8988T (cell line): ENCODE data around the gene STIM1.
A peak's percentile ranks its signal among the peaks of the same experiment; 100 is the strongest.

Source experiments
- DNase-seq: peaks from one replicate; pipeline ENCODE4 v3.0.0; 2011

Gene STIM1

GRCh38 chr11:3831378-3832239 lies 23.9 kb upstream of the STIM1 start:
- DNase-seq = no peak

DNA sequence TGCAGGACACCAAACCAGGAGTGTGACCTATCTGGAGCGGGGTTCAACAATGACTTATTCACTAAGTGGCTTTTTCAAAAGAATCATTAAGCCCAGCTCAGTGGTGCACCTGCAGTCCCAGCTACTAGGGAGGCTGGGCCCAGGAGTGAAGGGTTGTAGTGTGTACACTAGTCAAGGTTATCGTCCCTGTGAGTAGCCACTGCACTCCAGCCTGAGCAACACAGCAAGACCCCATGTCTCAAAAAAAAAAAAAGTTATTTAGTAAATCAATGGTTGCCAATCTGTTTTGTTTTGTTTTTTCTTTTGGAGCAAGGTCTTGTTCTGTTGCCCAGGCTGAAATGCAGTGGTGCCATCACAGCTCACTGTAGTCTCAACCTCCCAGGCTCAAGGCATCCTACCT lies 22.6 kb upstream of the STIM1 start:
- no peak for DNase-seq

DNA sequence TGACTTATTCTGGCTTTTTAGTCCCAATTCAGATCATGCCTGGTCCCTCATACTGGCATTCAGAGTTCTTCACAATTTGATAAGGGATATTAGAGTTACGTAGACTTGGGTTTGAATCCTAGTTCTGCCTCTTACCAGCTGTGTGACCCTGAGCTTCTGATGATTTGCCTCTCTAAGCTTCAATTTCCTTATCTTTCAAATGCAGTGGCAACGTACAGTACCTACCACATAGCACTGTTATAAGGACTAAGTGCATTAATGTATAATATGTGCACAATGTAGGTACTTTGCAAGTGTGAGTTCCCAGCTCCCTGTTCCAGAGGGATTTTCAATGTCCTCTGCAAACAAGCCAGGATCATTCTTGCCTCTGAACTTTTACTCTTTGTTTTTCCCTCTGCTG lies 22.0 kb upstream of the STIM1 start:
- DNase-seq = no peak

DNA sequence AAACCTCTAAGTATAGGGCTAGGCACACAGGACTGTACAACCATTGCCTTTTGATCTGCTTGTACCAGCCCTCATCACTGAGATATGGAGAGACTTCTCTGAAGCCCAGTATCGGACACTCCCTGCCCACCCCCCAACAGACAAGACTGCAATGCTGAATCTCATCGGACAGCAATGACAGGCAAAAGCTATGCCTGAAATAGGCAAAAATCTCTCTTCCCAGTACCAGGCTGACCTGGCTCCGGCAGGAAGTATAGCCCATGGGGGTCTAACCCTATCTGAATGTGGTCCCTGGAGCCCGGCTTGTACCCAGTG lies 21.2 kb upstream of the STIM1 start:
- no peak for DNase-seq

DNA sequence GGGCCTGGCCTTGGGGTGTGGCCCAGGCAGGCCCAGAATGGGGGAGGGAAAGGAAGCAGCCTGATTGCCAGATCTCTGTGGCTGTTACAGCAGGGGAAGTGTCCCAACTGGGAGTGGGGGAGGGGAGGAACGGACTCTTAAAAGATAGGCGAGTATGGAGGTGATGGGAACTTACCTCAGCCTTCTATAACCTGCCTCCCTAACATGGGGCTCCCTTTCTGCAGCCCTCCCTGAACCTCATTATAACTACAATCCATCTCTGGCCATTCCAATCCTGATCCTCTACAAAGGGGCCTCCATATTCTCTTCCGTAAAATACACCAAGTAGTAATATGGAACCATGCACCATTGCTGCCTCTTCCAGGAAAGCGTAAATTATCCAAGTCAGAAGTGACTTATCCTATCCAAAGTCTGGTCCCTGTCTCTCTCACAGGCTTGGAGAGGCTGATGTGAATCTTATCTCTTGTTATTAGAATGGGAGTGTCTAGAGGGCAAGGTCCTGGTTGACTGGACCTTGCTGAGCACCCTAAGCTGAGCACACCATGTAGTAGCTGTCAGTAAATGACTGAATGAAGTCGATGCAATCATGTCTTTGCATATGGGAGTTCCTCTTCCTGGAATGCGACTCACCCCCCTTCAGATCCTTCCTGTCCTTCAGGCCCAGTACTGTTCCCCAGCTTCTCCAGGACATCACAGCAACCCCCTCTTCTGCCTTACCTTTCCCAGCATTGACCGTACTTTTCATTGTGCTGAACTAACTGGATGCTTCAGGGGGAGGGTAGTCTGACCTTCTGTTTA lies 20.6 kb upstream of the STIM1 start:
- DNase-seq = no peak

- DNase-seq = no peak
These were observed 19.7 kb upstream of the STIM1 start for GRCh38 chr11:3835751-3836150.

- peak; percentile 7 for DNase-seq
These were observed 18.6 kb upstream of the STIM1 start for GRCh38 chr11:3836903-3837302.

DNA sequence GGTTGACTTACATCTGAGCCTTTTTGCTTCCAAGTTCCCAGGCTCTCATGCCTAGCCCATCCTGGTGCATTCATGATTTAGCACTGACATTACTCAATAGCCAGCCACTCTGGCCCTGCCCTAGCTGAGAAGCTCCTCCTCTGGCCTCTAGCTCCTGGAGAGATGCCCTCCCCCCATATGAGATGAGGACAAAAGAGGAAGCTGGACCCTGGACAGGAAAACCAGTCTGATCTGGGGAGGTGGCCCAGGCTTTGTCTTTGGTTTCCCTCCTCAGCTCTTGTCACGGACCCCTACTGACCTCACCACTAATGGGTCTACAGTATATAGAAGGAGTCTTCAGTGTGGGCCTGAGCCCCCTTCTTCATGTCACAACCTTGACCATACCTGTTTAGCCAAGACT lies 17.7 kb upstream of the STIM1 start:
- DNase-seq = peak; percentile 22

GRCh38 chr11:3838504-3838903 lies 17.0 kb upstream of the STIM1 start:
- DNase-seq = no peak

DNA sequence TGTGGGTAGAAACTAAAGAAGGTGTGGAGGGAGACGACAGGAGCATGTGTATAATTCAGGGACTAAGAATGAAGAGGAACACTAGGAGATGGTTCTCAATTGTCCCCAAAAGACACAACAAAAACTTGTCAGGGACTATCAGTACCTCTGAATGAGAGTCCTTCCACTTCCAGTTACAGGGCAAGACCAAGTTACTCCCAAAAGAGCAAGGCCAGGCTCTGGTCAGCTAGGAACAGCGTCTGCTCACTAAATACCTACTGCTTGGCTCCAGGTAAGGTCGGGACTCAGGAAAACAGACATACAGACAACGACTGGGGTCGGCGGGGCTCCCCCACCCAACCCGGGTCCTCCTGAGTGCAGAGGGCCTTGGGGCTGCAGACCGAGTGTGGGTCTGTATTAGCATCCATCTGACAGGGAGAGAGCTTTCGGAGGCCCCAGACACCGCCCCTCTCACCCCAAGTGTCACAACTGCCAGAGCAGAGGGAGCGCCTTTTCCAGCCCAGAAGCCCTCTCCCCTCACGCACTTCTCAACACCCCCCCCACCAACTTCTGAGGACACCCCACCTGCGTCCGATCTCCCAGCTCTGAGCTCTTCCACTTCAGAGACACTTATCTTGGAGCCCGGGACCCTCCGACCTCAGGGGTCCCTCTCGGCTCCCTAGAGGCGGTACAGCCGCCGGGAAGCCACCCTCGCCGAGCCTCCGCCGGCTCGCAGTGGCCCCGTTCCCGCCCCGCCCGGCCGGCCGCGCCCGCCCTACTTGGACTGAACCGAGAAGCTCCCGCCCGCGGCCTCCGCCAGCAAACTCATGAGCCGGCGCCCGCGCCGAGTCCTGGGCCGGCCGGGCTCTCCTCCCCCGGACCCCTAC lies 15.2 kb upstream of the STIM1 start:
- no peak for DNase-seq

GRCh38 chr11:3840870-3841425 lies 14.5 kb upstream of the STIM1 start, which contains the start of gene RHOG:
Gene RHOG (minus strand): TSS chr11:3840959. CDS start chr11:3828138, 12,821 bp downstream.
- DNase-seq = peak; percentile 95

DNA sequence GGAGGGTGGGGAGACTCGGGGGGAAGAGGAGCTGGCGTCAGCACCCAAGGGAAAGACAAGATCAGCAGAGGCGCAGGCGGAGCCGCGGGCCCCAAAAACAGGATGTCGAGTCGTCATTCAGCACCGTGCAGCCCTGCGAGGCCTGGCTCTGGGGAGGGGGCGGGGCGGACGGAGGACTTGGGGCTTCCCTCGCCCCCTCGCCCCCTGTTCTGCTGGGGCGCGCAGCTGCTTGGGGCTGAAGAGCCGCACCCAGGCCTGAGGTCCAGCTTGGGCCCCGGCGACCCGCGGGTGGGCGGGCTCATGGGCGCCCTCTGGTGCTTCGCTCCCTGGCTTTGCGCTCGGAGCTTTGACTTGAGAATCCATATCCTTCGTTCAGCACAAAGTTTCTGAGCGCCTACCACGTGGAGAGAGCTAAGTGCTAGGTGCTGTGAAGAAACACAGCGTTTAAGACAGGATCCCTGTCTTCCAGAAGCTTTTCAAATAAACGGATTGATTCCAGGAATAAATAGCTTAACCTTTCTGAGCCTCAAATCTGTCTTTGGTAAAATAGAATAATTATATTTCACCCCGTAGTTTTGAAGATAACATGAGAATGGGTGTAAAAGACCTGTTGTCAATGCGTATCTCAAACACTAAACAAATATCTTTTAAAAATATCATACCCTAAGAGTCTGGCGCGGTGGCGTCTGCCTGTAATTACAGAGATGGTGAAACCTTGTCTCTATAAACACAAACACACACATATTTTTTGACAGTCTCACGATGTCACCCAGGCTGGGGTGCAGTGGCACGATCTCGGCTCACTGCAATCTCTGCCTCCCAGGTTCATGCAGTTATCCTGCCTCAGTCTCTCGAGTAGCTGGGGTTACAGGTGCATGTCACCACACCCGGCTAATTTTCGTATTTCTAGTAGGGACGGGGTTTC lies 13.8 kb upstream of the STIM1 start:
- DNase-seq = peak; percentile 76

DNA sequence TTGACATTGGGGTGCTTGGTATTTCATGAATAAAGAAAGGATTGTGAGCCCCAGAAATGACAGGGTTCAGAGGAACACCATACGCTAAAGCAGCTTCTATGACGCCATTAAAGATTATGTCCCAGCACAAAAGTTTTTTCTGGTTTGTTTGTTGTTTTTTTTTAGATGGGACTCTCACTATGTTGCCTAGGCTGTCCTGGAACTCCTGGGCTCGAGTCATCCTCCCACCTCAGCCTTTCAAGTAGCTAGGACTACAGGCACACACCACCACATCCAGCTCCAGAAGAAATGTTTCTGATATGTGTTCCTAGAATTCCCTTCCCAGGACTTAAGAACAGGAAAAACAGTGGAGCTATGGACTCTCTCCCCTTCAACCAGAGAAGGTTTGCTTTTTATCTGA lies 12.1 kb upstream of the STIM1 start:
- DNase-seq = no peak

DNA sequence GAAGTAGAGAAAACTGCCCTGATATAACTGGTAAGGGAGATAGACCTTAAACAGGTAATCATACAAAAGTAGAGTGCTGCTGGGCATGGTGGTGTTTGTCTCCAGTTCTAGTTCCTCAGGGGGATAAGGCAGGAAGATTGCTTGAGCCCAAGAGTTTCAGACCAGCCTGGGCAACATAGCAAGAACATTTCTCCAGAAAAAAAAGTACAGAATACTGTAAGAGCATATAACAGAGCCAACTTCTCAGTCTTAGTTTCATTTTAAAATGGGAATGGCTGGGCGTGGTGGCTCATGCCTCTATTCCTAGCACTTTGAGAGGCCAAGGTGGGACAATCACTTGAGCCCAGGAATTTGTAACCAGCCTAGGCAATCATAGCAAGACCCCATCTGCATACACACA lies 10.2 kb upstream of the STIM1 start:
- no peak for DNase-seq

DNA sequence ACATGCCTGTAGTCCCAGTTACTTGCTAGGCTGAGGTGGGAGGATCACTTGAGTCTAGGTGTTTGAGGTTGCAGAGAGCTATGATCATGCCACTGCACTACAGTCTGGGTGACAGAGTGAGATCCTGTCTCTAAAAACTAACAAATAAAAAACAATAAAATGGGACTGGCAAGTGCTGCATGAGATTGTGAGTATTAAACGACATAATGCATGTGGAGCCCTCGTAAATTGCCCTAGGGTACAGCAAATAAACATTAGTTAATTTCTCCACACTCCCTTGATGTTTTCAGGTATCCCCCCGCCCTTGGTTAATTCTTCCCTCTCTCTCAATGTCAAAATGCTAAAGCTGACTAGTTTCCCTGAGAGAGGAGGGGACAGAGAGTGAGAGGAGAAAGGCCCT lies 9.8 kb upstream of the STIM1 start:
- DNase-seq = no peak

GRCh38 chr11:3849297-3849874 lies 6.1 kb upstream of the STIM1 start:
- no peak for DNase-seq

DNA sequence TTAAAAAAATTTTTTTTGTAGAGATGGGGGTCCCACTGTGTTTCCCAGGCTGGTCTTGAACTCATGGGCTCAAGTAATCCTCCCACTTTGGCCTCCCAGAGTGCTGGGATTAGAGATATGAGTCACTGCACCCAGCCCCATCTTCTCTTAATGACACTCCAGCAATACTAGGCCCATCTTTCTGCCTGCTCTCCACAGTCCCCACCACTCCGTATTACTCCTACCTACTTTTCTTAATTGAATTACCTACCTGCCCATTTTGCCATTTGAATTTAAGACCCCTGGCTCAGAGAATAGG lies 2.0 kb upstream of the STIM1 start:
- no peak for DNase-seq

DNA sequence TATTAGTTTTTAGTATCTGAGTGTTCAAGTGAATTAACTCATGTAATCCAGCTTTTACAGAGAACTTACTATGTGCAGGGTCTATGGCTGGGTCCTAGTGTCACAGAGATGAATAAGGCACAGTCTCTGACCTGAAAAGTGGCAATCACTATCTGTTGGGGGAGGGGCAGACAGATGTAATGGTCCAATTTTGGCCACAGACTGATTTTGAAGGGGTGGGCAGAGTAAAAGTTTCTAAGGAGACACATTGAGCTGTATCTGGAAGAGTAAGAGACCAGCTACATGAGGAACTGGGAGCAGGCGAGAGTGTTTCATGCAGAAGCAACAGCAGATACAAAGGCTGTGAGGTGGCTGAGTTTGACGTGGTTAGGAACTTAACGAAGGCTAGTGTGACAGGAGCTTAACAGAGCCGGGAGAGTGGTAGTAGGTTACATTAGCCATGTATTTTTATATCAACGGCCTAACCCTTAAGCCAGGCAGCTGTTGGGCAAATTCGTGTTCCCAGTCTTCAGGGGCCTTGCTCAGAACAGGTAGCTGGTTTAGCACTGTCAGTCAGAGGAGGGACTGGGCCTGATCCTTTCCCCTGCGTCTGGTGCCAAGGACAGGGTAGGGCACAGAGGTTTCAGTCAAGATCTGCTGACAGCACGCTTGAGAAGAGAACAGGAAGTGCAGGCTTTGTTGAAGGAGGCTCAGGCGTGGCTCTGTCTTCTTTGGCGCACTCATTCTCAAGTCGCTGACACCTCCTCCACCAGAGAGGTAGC lies 1.4 kb upstream of the STIM1 start:
- DNase-seq = no peak

DNA sequence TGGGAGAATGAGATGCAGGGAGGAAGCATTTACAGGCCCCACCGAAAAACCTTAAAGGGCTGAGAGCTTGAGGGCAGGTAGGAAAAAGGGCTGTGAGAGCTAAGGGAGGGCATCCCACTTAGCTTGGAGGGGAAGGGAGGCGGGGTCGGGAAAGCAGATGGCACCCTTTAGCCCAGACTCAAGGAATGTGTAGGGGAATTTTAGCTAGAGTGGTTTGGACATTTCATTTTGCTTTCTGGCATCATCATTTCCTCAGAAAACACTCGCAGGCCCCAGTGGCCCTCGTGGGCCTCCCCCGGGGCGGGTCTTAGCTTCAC lies 846 bp upstream of the STIM1 start:
- no peak for DNase-seq

- peak; percentile 54 for DNase-seq
These were observed 486 bp downstream of the STIM1 start for GRCh38 chr11:3855808-3856491.
